CD14-positive monocyte (primary cell): ENCODE results near the gene RAB37. TPM values are rescaled to one million over a fixed set of nuclear protein-coding genes. Genes with fewer than 3 reads are reported as not detected.
A peak's percentile ranks its signal among the peaks of the same experiment; 100 is the strongest.

Experiments
- DNase-seq, 3 donors: peaks; one replicate each; pipeline ENCODE4 v3.0.0-alpha.2; 2011 to 2022
- H2AFZ ChIP-seq: 2 replicates; pipeline ENCODE4 v1.6.0; 2012; ENCODE audit warnings: mild to moderate bottlenecking, low read depth, low read length, inconsistent platforms; ENCODE audit not compliant: insufficient read depth, poor library complexity, severe bottlenecking
- H3K27ac ChIP-seq, 2 donors: 1 replicate in 1 of 2; 2 replicates in 1 of 2; pipeline ENCODE4 v1.5.1; 2012 to 2013; ENCODE audit warnings: low read length in 2 of 2, control low read depth in 1 of 2, inconsistent platforms in 1 of 2, low read depth in 1 of 2, mild to moderate bottlenecking in 1 of 2
- H3K27me3 ChIP-seq, 2 donors: one replicate each; pipeline versions ENCODE4 v1.6.0 to v1.6.1; 2011 to 2013; ENCODE audit warnings: low read length in 2 of 2; ENCODE audit not compliant: control insufficient read depth in 2 of 2, insufficient read depth in 2 of 2
- H3K36me3 ChIP-seq, 2 donors: replicated peaks in 1 of 2; 1 replicate in 1 of 2; 2 replicates in 1 of 2; pipeline versions ENCODE4 v1.5.1 to v1.6.1; 2012 to 2013; ENCODE audit warnings: low read length in 2 of 2, control low read depth in 1 of 2, inconsistent platforms in 1 of 2, mild to moderate bottlenecking in 1 of 2; ENCODE audit not compliant: insufficient read depth in 2 of 2, control insufficient read depth in 1 of 2
- H3K4me1 ChIP-seq, 2 donors: 1 replicate in 1 of 2; 2 replicates in 1 of 2; pipeline versions ENCODE4 v1.5.1 to v1.6.1; 2012 to 2013; ENCODE audit warnings: low read length in 2 of 2, control low read depth in 1 of 2, inconsistent platforms in 1 of 2, mild to moderate bottlenecking in 1 of 2, moderate library complexity in 1 of 2; ENCODE audit not compliant: insufficient read depth in 2 of 2, control insufficient read depth in 1 of 2
- H3K4me2 ChIP-seq: replicated peaks from 2 replicates; pipeline ENCODE3; 2012; ENCODE audit warnings: low read length, moderate library complexity, mild to moderate bottlenecking; ENCODE audit not compliant: poor library complexity, severe bottlenecking; ENCODE audit errors: extremely low read depth
- H3K4me3 ChIP-seq, 3 experiments: fragments of 200-600 bp in 1 of 3; sonication (generic) in 1 of 3; replicated peaks in 1 of 3; 1 replicate in 2 of 3; 2 replicates in 1 of 3; pipeline ENCODE4 v1.5.1; 2011 to 2013; ENCODE audit warnings: low read length in 3 of 3, mild to moderate bottlenecking in 3 of 3, control low read depth in 2 of 3, low read depth in 2 of 3, inconsistent platforms in 1 of 3, moderate library complexity in 1 of 3
- H3K79me2 ChIP-seq: 2 replicates; pipeline ENCODE4 v1.6.0; 2012; ENCODE audit warnings: mild to moderate bottlenecking, control low read depth, inconsistent platforms, low read length, moderate library complexity; ENCODE audit not compliant: insufficient read depth
- H3K9ac ChIP-seq: 2 replicates; pipeline ENCODE4 v1.6.0; 2017; ENCODE audit warnings: low read length, mild to moderate bottlenecking; ENCODE audit not compliant: insufficient read depth, poor library complexity, severe bottlenecking
- H3K9me3 ChIP-seq, 2 donors: replicated peaks in 1 of 2; 1 replicate in 1 of 2; 2 replicates in 1 of 2; pipeline versions ENCODE4 v1.5.1 to v1.6.1; 2012 to 2013; ENCODE audit warnings: low read length in 2 of 2, control low read depth in 1 of 2; ENCODE audit not compliant: control insufficient read depth in 1 of 2, insufficient read depth in 1 of 2
- H4K20me1 ChIP-seq: 2 replicates; pipeline ENCODE4 v1.6.0; 2012; ENCODE audit warnings: mild to moderate bottlenecking, low read length, control low read depth, moderate library complexity; ENCODE audit not compliant: insufficient read depth
- H3K27ac Mint-ChIP-seq, 7 donors: one replicate each; pipeline ENCODE4 v1.8.0; 2020; ENCODE audit warnings: mild to moderate bottlenecking in 7 of 7, mixed read lengths in 7 of 7, moderate library complexity in 6 of 7, inconsistent platforms in 2 of 7
- H3K27me3 Mint-ChIP-seq, 3 donors: one replicate each; pipeline ENCODE4 v1.8.0; 2021 to 2022; ENCODE audit warnings: low read depth in 3 of 3, mild to moderate bottlenecking in 3 of 3, mixed read lengths in 3 of 3, moderate library complexity in 3 of 3, inconsistent platforms in 1 of 3
- H3K36me3 Mint-ChIP-seq, 2 donors: one replicate each; pipeline ENCODE4 v1.8.0; 2020; ENCODE audit warnings: mixed read lengths in 2 of 2, inconsistent platforms in 1 of 2, mild to moderate bottlenecking in 1 of 2
- H3K4me1 Mint-ChIP-seq: one replicate; pipeline ENCODE4 v1.8.0; 2020; ENCODE audit warnings: mild to moderate bottlenecking, mixed read lengths
- H3K4me3 Mint-ChIP-seq, 2 donors: one replicate each; pipeline ENCODE4 v1.8.0; 2020; ENCODE audit warnings: mild to moderate bottlenecking in 2 of 2, mixed read lengths in 2 of 2, moderate library complexity in 1 of 2
- H3K9me3 Mint-ChIP-seq, 7 donors: one replicate each; pipeline ENCODE4 v1.8.0; 2020 to 2022; ENCODE audit warnings: mixed read lengths in 7 of 7, mild to moderate bottlenecking in 6 of 7, moderate library complexity in 6 of 7, inconsistent platforms in 2 of 7
- CTCF ChIP-seq: fragments of 200-600 bp; IDR thresholded peaks from one replicate; pipeline ENCODE4 v1.8.0; 2022; ENCODE audit warnings: antibody characterized with exemption, mild to moderate bottlenecking
- WGBS: methylation state at CpG from one replicate; pipeline ENCODE4 v1.1.5; 2013; ENCODE audit warnings: missing lambda C conversion rate; ENCODE audit not compliant: insufficient coverage; 5-methylcytosine and 5-hydroxymethylcytosine counted together
- intact Hi-C, 2 donors: fragments of 100-400 bp; cut with micrococcal nuclease; formaldehyde crosslinking; loops; one replicate each; pipeline versions ENCODE4 v1.15.0 to v1.15.1; 2023
- polyA plus RNA-seq, 3 donors: library from polyadenylated mRNA; depleted of rRNA in 1 of 3; unstranded in 2 of 3; stranded (reverse) in 1 of 3; fragments of 300-500 nt in 2 of 3; fragments of >200 nt in 1 of 3; fragmentation: Illumina TruSeq in 2 of 3; gene quantifications; 1 replicate in 2 of 3; 2 replicates in 1 of 3; pipeline ENCODE4 v1.2.3, GENCODE V29; 2012 to 2021

The RAB37 gene
- polyA plus RNA-seq, 3 donors = 26.8 to 40.9 (median 33.1) TPM

GRCh38 chr17:74782571-74782970 is 45.5 kb downstream of the RAB37 start:
- Mint-ChIP-seq H3K9me3 (no peaks in the 10 kb centered on the region), H3K4me3 (no peak overlapping the region), H3K27ac (peak overlapping the region in 6 of 7 donors; percentile 73 to 100 (median 88)), H3K27me3 (peaks cover 0 to 4% (median 0%) of the 10 kb centered on the region in 3 donors), H3K36me3 (peaks cover 68 to 69% of the 10 kb centered on the region in 2 donors), H3K4me1 (peaks cover 96% of the 10 kb centered on the region)
- no peaks in the 10 kb centered on the region for H3K9me3 ChIP-seq
- no peak overlapping the region for H2AFZ ChIP-seq
- H3K27ac ChIP-seq = no peak overlapping the region
- DNase-seq = no peak
- H3K79me2 ChIP-seq = peaks cover 58% of the 10 kb centered on the region
- H3K4me3 ChIP-seq = no peak overlapping the region
- H3K4me2 ChIP-seq = no peak overlapping the region
- no peaks in the 10 kb centered on the region for H3K27me3 ChIP-seq
- no peak overlapping the region for H3K9ac ChIP-seq
- peaks cover 25% of the 10 kb centered on the region for H4K20me1 ChIP-seq
- H3K4me1 ChIP-seq = peaks cover 98 to 99% of the 10 kb centered on the region in 2 donors
- WGBS = 100% methylated on average over 4 of the region's 5 CpGs
- intact Hi-C loops = no loop called here
- H3K36me3 ChIP-seq = peaks cover 0 to 7% of the 10 kb centered on the region in 2 donors
- TF ChIP-seq CTCF = no peak

- Histone ChIP-seq H3K4me3 (no peak overlapping the region), H3K9ac (no peak overlapping the region), H3K27me3 (no peaks in the 10 kb centered on the region), H3K79me2 (peaks cover 61% of the 10 kb centered on the region), H3K36me3 (peaks cover 5 to 19% of the 10 kb centered on the region in 2 donors), H2AFZ (no peak overlapping the region), H3K4me2 (no peak overlapping the region), H4K20me1 (peaks cover 10% of the 10 kb centered on the region), H3K27ac (no peak overlapping the region), H3K4me1 (peaks cover 83 to 96% of the 10 kb centered on the region in 2 donors), H3K9me3 (no peaks in the 10 kb centered on the region)
- Mint-ChIP-seq H3K9me3 (no peaks in the 10 kb centered on the region), H3K27me3 (peaks cover 0 to 4% (median 0%) of the 10 kb centered on the region in 3 donors), H3K27ac (peak overlapping the region in 6 of 7 donors; percentile 79 to 100 (median 98)), H3K36me3 (peaks cover 70 to 73% of the 10 kb centered on the region in 2 donors), H3K4me3 (peak overlapping the region in 1 of 2 donors; percentile 10), H3K4me1 (peaks cover 95% of the 10 kb centered on the region)
- no peak for DNase-seq
- WGBS = 57% methylated on average over 5 of the region's 5 CpGs
- intact Hi-C loops = no loop called here
- TF ChIP-seq CTCF = no peak
Observed at GRCh38 chr17:74784125-74784810, 47.2 kb downstream of the RAB37 start.
